Prostate gland (tissue), 2 donors: Measurements from ENCODE around the gene NAV2.

Experiments used
- CTCF ChIP-seq, 4 experiments: fragments of 200-600 bp in 2 of 4; fragments of 450-650 bp in 2 of 4; sonication (generic) in 2 of 4; IDR thresholded peaks; 1 replicate in 3 of 4; 2 replicates in 1 of 4; pipeline ENCODE4 v1.5.1; 2016 to 2019; ENCODE audit warnings: antibody characterized with exemption in 4 of 4, mild to moderate bottlenecking in 2 of 4, moderate library complexity in 2 of 4
- POLR2A ChIP-seq: fragments of 450-650 bp; IDR thresholded peaks from one replicate; pipeline ENCODE4 v1.6.1; 2016; ENCODE audit warnings: antibody characterized with exemption, mild to moderate bottlenecking

- TF ChIP-seq CTCF (IDR thresholded peaks at IDR 0.05), result no peak
- TF ChIP-seq POLR2A, result no peak
Observed at GRCh38 chr11:19970944-19971343, 258.3 kb downstream of the NAV2 start.
